HFFc6 (cell line): ENCODE measurements around the gene CCS. TPM values are rescaled to one million over a fixed set of nuclear protein-coding genes. Genes with fewer than 3 reads are reported as not detected.

ENCODE experiments used
- DNase-seq: peaks from one replicate; pipeline ENCODE4 v3.0.0-alpha.2; 2018
- H3K27ac Mint-ChIP-seq: 2 replicates; pipeline ENCODE4 v1.8.0; 2020; ENCODE audit warnings: mild to moderate bottlenecking, mixed read lengths
- H3K27me3 Mint-ChIP-seq: 2 replicates; pipeline ENCODE4 v1.8.0; 2021; ENCODE audit warnings: mild to moderate bottlenecking, moderate library complexity, mixed read lengths; ENCODE audit not compliant: insufficient read depth
- H3K36me3 Mint-ChIP-seq: 2 replicates; pipeline ENCODE4 v1.8.0; 2021; ENCODE audit warnings: low read depth, mixed read lengths
- H3K4me1 Mint-ChIP-seq: 2 replicates; pipeline ENCODE4 v1.8.0; 2020; ENCODE audit warnings: low read depth, mixed read lengths
- H3K4me3 Mint-ChIP-seq: 2 replicates; pipeline ENCODE4 v1.8.0; 2020; ENCODE audit warnings: mild to moderate bottlenecking, moderate library complexity, mixed read lengths
- H3K9me3 Mint-ChIP-seq: 2 replicates; pipeline ENCODE4 v1.8.0; 2020; ENCODE audit warnings: mild to moderate bottlenecking, mixed read lengths
- CTCF ChIP-seq: fragments of 200-600 bp; sonication (generic); IDR thresholded peaks from 2 replicates; pipeline ENCODE4 v1.5.0; 2021; ENCODE audit warnings: antibody characterized with exemption, mild to moderate bottlenecking
- total RNA-seq, 6 experiments: library from RNA; stranded (reverse); fragmentation: NEBNext Ultra II Directional; extraction: Animal tissue kit (Norgen Biotek cat#: 25700); gene quantifications; 2 replicates in 1 of 6; 3 replicates in 5 of 6; pipeline ENCODE4 v1.2.3, GENCODE V29; 2021

Gene CCS
- total RNA-seq, 6 experiments from 2014 or later = 25.8 to 27.4 (median 26.5) TPM

DNA sequence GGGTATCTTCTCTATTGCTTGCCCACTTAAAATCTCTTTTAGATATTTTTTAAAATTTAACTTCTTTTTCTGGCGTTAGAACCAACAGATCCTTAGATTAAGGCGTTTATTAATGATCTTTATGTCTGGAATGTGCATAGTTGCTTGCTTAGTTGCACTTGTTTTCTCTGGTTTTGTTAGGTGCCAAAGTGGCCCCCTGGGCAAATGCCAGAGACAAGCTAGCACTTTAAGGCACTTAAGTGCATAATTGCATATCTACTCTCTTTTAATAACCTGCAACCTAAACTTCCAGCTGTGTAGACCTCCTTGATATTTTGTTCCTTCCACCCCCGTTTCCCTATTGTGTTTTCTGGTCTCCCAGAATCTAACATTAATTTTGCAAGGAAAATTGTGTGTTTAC, 48.8 kb downstream of the CCS start:
- no peak for DNase-seq
- Mint-ChIP-seq H3K9me3 (no peaks in the 10 kb centered on the region), H3K27me3 (peaks cover 15% of the 10 kb centered on the region), H3K27ac (no peak overlapping the region; the same call in 1 of the 2 replicates), H3K4me1 (peaks cover 87% of the 10 kb centered on the region), H3K4me3 (peak overlapping the region; percentile 97), H3K36me3 (peaks cover 81% of the 10 kb centered on the region)
- no peak for TF ChIP-seq CTCF

- no peak for DNase-seq
- peaks cover 82% of the 10 kb centered on the region for H3K4me1 Mint-ChIP-seq
- H3K36me3 Mint-ChIP-seq = peaks cover 92% of the 10 kb centered on the region
- H3K27ac Mint-ChIP-seq = no peak overlapping the region
- H3K27me3 Mint-ChIP-seq = peaks cover 7% of the 10 kb centered on the region
- H3K4me3 Mint-ChIP-seq = 0 out of 2 replicates have a peak overlapping the region, but pooled peaks have one; percentile 26
- TF ChIP-seq CTCF = no peak
- H3K9me3 Mint-ChIP-seq = no peaks in the 10 kb centered on the region
These were observed 50.9 kb downstream of the CCS start for GRCh38 chr11:66643745-66644437.

DNA sequence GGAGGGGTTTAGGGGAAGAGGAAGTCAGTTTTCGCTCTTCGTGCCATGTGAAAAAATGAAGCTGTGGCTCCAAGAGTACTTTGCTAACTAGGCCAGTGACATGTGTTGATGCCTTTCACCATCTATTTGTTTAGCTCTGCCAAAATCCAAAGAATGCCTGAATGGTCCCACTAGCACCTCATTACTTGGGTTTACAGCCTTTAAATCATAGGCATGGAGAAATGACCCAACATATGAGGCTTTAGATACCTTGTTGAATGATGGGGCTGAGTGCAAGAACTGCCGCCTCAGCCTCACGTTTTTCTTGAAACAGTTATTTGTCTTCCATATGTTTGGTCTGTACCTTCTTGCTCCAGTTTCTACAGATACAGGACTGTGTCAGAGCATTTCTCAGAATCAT, 53.8 kb downstream of the CCS start:
- no peaks in the 10 kb centered on the region for H3K9me3 Mint-ChIP-seq
- H3K4me1 Mint-ChIP-seq = peaks cover 56% of the 10 kb centered on the region
- H3K4me3 Mint-ChIP-seq = no peak overlapping the region
- no peak for DNase-seq
- peaks cover 5% of the 10 kb centered on the region for H3K27me3 Mint-ChIP-seq
- TF ChIP-seq CTCF = no peak
- peak overlapping the region; percentile 29; the same call in 1 of the 2 replicates for H3K27ac Mint-ChIP-seq
- peaks cover 75% of the 10 kb centered on the region for H3K36me3 Mint-ChIP-seq

DNA sequence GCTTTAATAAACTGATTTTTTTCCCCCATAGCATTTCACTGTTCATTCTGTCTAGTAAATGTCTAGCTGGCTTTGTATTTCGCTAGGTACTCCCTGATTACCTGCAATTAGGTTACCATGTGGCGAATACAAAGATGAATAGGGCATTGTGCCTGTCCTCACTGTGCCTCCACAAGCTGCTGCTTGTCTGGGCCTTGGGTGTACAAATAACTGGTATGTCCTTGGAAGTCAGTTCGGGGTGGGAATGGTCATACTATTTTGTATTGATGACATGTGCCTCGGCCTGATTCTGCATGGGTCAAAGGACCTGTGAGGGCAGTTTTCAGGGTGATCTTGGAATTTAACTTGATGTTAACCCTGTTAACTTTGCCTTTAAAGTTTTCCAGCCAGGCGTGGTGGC, 56.9 kb downstream of the CCS start:
- Mint-ChIP-seq H3K9me3 (no peaks in the 10 kb centered on the region), H3K27ac (no peak overlapping the region), H3K4me3 (no peak overlapping the region), H3K36me3 (peaks cover 55% of the 10 kb centered on the region), H3K4me1 (peaks cover 41% of the 10 kb centered on the region), H3K27me3 (no peaks in the 10 kb centered on the region; the same call in 1 of the 2 replicates)
- no peak for TF ChIP-seq CTCF
- DNase-seq = no peak

DNA sequence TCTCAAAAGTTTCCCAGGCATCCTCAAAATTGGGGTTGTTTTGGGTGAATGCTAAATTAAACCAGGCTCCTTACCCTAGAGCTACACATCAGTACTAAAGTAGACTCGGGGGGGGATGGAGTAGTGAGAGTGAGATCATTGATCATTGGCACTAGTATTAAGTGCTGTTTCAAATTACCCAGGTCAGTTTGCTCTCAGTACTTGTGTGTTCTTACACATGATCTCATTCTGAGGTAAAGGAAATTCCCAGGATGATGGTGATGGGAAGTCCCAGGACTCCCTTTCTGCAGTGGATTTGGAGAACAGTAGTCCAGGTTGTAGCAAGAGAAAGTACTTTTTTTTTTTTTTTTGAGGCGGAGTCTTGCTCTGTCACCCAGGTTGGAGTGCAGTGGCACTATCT, 58.0 kb downstream of the CCS start:
- no peak for DNase-seq
- peak overlapping the region; percentile 48 for H3K27ac Mint-ChIP-seq
- H3K4me1 Mint-ChIP-seq = peaks cover 30% of the 10 kb centered on the region
- no peaks in the 10 kb centered on the region; the same call in 1 of the 2 replicates for H3K27me3 Mint-ChIP-seq
- no peaks in the 10 kb centered on the region for H3K9me3 Mint-ChIP-seq
- H3K4me3 Mint-ChIP-seq = no peak overlapping the region
- H3K36me3 Mint-ChIP-seq = peaks cover 50% of the 10 kb centered on the region
- no peak for TF ChIP-seq CTCF
